Activated CD4-positive, alpha-beta T cell treated with anti-CD3 and anti-CD28 coated beads, Interleukin-2, amount 10 ng/mL, durations not matched to agents 7 days and 5 days (primary cell): ENCODE data around the gene FLT4. TPM values are rescaled to one million over a fixed set of nuclear protein-coding genes. Genes with fewer than 3 reads are reported as not detected.

Experiments
- CTCF ChIA-PET: fragments of 350-600 bp; sonication (Branson Sonifier 250); formaldehyde crosslinking; loops from one replicate; lab custom pipeline; 2021; ENCODE audit warnings: antibody characterized with exemption; lab: Charles Lee
- POLR2A ChIA-PET: fragments of 350-600 bp; sonication (Branson Sonifier 250); formaldehyde crosslinking; loops from one replicate; lab custom pipeline; 2021; ENCODE audit warnings: antibody characterized with exemption; lab: Charles Lee
- DNase-seq: peaks from one replicate; pipeline ENCODE4 v3.0.0-alpha.2; 2020
- H3K27ac Mint-ChIP-seq: one replicate; pipeline ENCODE4 v1.8.0; 2021; ENCODE audit warnings: mild to moderate bottlenecking, moderate library complexity, mixed read lengths
- H3K27me3 Mint-ChIP-seq: one replicate; pipeline ENCODE4 v1.8.0; 2021; ENCODE audit warnings: mixed read lengths
- H3K36me3 Mint-ChIP-seq: one replicate; pipeline ENCODE4 v1.8.0; 2021; ENCODE audit warnings: low read depth, mixed read lengths
- H3K4me1 Mint-ChIP-seq: one replicate; pipeline ENCODE4 v1.8.0; 2021; ENCODE audit warnings: mixed read lengths
- H3K4me3 Mint-ChIP-seq: one replicate; pipeline ENCODE4 v1.8.0; 2021; ENCODE audit warnings: mild to moderate bottlenecking, moderate library complexity, mixed read lengths
- H3K9me3 Mint-ChIP-seq: one replicate; pipeline ENCODE4 v1.8.0; 2021; ENCODE audit warnings: mixed read lengths
- total RNA-seq, 2 experiments: library from RNA; stranded (reverse); gene quantifications; one replicate each; pipeline ENCODE4 v1.2.3, GENCODE V29; 2021

The FLT4 gene
- total RNA-seq, 2 experiments from 2014 or later, result 0.25 TPM

- Mint-ChIP-seq H3K4me3 (no peak overlapping the region), H3K27me3 (peaks cover 21% of the 10 kb centered on the region), H3K9me3 (no peaks in the 10 kb centered on the region), H3K4me1 (peaks cover 6% of the 10 kb centered on the region), H3K36me3 (peaks cover 2% of the 10 kb centered on the region), H3K27ac (no peak overlapping the region)
- DNase-seq, result no peak
- POLR2A ChIA-PET, result no interaction called here
- CTCF ChIA-PET, result no interaction called here
Observed at GRCh38 chr5:180594311-180595045, 54.9 kb downstream of the FLT4 start.

DNA sequence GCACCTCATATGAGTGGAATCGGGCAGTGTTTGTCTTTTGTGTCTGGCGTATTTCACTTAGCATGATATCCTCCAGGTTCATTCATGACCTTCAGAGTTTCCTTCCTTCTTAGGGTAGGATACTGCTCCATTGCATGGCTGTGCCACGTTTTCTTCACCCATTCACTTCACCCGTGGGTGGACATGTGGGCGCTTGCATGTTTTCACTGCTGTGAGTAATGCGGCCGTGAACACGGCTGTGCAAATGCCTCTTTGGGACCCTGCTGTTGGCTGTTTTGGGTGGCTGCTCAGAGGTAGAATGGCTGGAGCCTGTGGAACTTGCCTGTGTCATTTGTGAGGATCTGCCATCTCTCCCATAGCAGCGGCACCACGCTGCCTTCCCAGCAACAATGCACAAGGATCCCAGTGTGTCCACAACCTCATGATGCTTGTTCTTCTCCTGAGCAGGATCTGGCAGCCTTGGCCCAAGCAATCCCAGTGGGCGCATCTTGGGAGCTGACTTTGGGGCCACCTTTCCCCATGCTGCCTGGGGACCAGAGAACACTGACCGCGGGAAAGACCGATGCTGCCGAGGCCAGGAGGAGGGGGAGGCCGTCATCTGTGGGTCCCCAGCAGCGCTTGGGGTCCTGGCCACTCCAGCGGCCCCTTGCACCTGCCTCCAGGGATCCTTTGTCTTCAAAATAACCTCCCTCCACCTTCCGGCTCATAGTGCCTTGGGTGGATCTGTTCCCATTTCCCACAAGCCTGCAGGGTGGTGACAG, 55.8 kb downstream of the FLT4 start:
- Mint-ChIP-seq H3K9me3 (no peaks in the 10 kb centered on the region), H3K27me3 (peaks cover 29% of the 10 kb centered on the region), H3K27ac (no peak overlapping the region), H3K4me3 (no peak overlapping the region), H3K4me1 (peaks cover 8% of the 10 kb centered on the region), H3K36me3 (peaks cover 2% of the 10 kb centered on the region)
- ChIA-PET POLR2A (no interaction called here), CTCF (no interaction called here)
- DNase-seq, result no peak

DNA sequence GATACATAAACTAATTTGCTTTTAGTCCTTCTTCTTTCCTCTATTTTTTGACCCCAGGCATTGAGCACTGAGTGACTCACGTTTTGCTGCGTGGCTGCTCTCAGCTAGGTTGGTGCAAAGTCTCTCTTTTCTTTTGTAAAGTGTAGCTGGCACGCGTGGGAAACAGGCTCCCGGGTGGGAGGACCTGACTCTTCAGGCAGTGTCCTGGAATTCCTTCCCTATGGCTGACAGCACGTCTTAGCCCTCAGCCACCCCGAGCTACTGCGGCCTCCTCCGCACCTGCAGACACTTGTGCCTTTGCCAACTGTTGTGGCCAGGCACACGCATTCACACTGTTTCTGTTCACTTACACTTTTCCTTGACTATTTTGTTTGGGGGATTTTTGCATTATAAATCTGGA, 57.2 kb downstream of the FLT4 start:
- H3K9me3 Mint-ChIP-seq, result no peaks in the 10 kb centered on the region
- peaks cover 2% of the 10 kb centered on the region for H3K36me3 Mint-ChIP-seq
- ChIA-PET CTCF (no interaction called here), POLR2A (no interaction called here)
- no peak overlapping the region for H3K4me3 Mint-ChIP-seq
- DNase-seq, result no peak
- H3K4me1 Mint-ChIP-seq, result peaks cover 8% of the 10 kb centered on the region
- H3K27ac Mint-ChIP-seq, result no peak overlapping the region
- peaks cover 36% of the 10 kb centered on the region for H3K27me3 Mint-ChIP-seq

- H3K27me3 Mint-ChIP-seq, result peaks cover 41% of the 10 kb centered on the region
- no peaks in the 10 kb centered on the region for H3K9me3 Mint-ChIP-seq
- ChIA-PET POLR2A (no interaction called here), CTCF (no interaction called here)
- peaks cover 2% of the 10 kb centered on the region for H3K36me3 Mint-ChIP-seq
- H3K4me3 Mint-ChIP-seq, result no peak within 1 kb of the TSS
- H3K4me1 Mint-ChIP-seq, result peaks cover 8% of the 10 kb centered on the region
- no peak for DNase-seq
- no peak within 1 kb of the TSS for H3K27ac Mint-ChIP-seq
Observed at GRCh38 chr5:180591311-180591887, 58.0 kb downstream of the FLT4 start, which contains the start of gene SCGB3A1. Gene SCGB3A1 (minus strand): TSS chr5:180591499. CDS start chr5:180591462, 37 bp downstream.

DNA sequence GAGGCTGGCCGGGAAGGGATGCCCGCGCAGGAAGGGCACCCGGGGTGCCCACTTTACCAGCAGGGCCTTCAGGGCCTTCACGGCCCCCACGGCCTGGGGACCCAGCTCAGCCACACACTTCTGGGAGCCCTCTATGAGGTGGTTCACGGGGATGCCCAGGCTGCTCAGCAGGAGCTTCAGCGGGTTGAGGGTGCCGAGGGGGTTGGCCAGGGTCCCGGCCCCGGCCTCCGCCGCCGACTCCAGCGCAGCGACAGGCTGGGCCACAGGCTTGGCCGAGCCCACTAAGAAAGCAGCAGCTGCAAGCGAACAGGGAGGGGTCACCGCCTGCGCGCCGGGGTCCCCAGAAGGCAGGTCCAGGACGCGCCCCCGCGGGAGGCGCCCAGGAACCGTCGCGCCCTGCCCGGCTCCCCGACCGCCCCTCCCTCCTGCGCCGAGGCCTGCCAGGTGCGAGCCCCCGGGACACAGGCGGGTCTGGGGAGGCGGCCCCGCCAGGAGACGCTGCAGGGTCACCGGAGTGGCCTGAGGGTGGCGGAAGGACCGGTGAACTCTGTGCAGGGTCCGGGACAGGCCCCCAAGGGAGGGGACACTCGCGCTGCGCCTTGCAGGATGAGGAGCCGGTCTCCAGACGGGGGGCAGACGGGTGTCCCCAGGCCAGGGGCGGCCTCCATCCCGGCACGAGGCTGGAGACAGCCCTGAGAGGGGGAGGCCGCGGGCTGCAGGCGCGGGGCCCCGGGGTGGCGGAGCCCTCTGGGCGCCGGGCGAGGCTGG, 58.7 kb downstream of the FLT4 start:
- H3K4me3 Mint-ChIP-seq, result no peak overlapping the region
- no peaks in the 10 kb centered on the region for H3K9me3 Mint-ChIP-seq
- H3K27me3 Mint-ChIP-seq, result peaks cover 47% of the 10 kb centered on the region
- peaks cover 8% of the 10 kb centered on the region for H3K4me1 Mint-ChIP-seq
- DNase-seq, result no peak
- ChIA-PET CTCF (no interaction called here), POLR2A (no interaction called here)
- H3K27ac Mint-ChIP-seq, result no peak overlapping the region
- peaks cover 2% of the 10 kb centered on the region for H3K36me3 Mint-ChIP-seq

DNA sequence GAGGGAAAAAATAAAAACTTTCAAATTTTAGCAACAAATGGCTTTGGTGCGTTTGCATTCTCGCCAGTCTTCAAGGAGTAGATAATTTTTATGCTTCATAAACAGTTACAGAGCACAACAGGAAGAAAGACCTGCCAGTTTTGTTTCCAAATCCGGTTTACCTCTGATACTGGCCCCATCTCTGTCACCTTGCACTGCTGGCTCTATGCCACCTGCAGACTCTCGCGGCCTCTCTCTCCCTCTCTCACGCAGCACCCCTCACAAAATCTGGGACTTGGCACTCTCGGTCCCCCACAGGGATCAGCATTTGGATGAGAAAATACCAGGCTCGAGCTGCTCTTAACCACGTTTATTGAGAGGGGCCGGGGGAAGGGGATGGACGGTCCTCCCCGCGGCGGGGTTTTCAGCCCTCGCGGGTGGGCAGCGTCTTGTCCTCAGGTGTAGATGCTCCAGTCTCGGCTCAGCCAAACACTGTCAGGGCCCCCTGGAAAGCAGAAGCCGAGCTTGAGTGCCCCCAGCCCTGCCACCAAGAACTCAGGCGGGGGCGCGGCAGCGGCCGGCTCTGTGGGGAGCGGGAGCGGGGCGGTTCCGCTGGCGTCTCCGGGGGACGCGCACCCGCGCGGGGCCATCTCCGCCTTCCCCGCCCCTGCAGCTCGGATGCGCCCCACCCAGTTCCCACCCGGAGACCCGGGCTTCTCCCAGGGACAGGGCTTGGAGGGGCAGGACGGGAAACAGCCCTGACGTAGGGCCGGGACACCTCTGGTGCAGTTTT, 59.4 kb downstream of the FLT4 start:
- ChIA-PET CTCF (no interaction called here), POLR2A (no interaction called here)
- peaks cover 8% of the 10 kb centered on the region for H3K4me1 Mint-ChIP-seq
- peaks cover 55% of the 10 kb centered on the region for H3K27me3 Mint-ChIP-seq
- no peak overlapping the region for H3K27ac Mint-ChIP-seq
- H3K36me3 Mint-ChIP-seq, result peaks cover 2% of the 10 kb centered on the region
- no peak overlapping the region for H3K4me3 Mint-ChIP-seq
- no peak for DNase-seq
- H3K9me3 Mint-ChIP-seq, result no peaks in the 10 kb centered on the region

DNA sequence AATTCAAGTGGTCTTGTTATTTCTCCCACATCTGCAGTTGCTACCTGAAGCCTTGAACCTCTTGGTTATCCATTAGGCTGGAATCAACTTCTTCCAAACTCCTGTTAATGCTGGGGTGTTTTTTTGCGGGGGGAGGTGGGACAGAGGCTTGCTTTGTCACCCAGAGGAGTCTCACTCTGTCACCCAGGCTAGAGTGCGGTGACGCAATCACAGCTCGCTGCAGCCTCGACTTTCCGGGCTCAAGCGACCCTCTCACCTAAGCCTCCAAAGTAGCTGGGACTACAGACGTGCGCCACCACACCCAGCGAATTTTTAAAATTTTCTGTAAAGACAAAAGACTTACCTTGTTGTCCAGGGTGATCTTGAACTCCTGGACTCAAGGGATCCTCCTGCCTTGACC, 62.5 kb downstream of the FLT4 start:
- ChIA-PET POLR2A (no interaction called here), CTCF (no interaction called here)
- H3K4me1 Mint-ChIP-seq, result peaks cover 4% of the 10 kb centered on the region
- no peak overlapping the region for H3K4me3 Mint-ChIP-seq
- no peaks in the 10 kb centered on the region for H3K9me3 Mint-ChIP-seq
- H3K36me3 Mint-ChIP-seq, result no peaks in the 10 kb centered on the region
- H3K27me3 Mint-ChIP-seq, result peaks cover 48% of the 10 kb centered on the region
- H3K27ac Mint-ChIP-seq, result no peak overlapping the region
- DNase-seq, result no peak

- Mint-ChIP-seq H3K27ac (no peak overlapping the region), H3K4me1 (peaks cover 4% of the 10 kb centered on the region), H3K9me3 (no peaks in the 10 kb centered on the region), H3K4me3 (no peak overlapping the region), H3K36me3 (no peaks in the 10 kb centered on the region), H3K27me3 (peaks cover 47% of the 10 kb centered on the region)
- ChIA-PET POLR2A (no interaction called here), CTCF (no interaction called here)
- DNase-seq, result no peak
Observed at GRCh38 chr5:180586204-180586603, 63.2 kb downstream of the FLT4 start.

- ChIA-PET CTCF (no interaction called here), POLR2A (no interaction called here)
- no peaks in the 10 kb centered on the region for H3K4me1 Mint-ChIP-seq
- no peaks in the 10 kb centered on the region for H3K9me3 Mint-ChIP-seq
- no peak overlapping the region for H3K27ac Mint-ChIP-seq
- H3K36me3 Mint-ChIP-seq, result no peaks in the 10 kb centered on the region
- peaks cover 34% of the 10 kb centered on the region for H3K27me3 Mint-ChIP-seq
- H3K4me3 Mint-ChIP-seq, result no peak overlapping the region
- DNase-seq, result no peak
Observed at GRCh38 chr5:180583738-180584137, 65.7 kb downstream of the FLT4 start.

GRCh38 chr5:180580681-180581080, 68.7 kb downstream of the FLT4 start:
- no peaks in the 10 kb centered on the region for H3K4me1 Mint-ChIP-seq
- no peaks in the 10 kb centered on the region for H3K9me3 Mint-ChIP-seq
- CTCF ChIA-PET, result interaction anchor here (0.5 to 1.2 kb wide), 3 partner anchors 13 to 77 kb away, joined by 3 read pairs; no protein-coding TSS in a partner anchor
- H3K36me3 Mint-ChIP-seq, result peaks cover 12% of the 10 kb centered on the region
- no peak for DNase-seq
- no peak overlapping the region for H3K27ac Mint-ChIP-seq
- H3K27me3 Mint-ChIP-seq, result peaks cover 15% of the 10 kb centered on the region
- POLR2A ChIA-PET, result no interaction called here
- no peak overlapping the region for H3K4me3 Mint-ChIP-seq

DNA sequence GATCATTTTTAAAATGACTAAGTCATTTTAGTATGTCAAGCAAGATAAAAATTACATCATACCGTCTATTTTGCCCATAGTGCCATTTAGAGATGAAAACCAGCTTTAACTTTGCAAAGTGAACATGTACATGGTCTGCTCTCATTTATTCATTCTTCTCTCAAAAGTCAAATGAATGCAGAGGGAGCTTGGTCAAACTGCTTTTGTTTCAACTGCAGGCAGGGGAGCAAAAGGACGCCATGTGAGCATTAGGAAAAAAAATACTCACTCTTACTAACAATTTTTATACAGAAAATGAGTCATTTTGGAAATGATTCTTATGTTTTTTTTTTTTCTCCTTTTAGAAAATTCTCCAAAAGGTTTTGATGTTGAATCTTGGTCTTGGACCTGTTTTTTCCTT, 73.8 kb downstream of the FLT4 start:
- no peak for DNase-seq
- Mint-ChIP-seq H3K36me3 (peaks cover 35% of the 10 kb centered on the region), H3K9me3 (no peaks in the 10 kb centered on the region), H3K27ac (no peak overlapping the region), H3K4me3 (no peak overlapping the region), H3K27me3 (no peaks in the 10 kb centered on the region), H3K4me1 (peaks cover 2% of the 10 kb centered on the region)
- ChIA-PET CTCF (interaction anchor here (0.6 to 1.3 kb wide), 2 partner anchors 9 to 13 kb away, joined by 3 read pairs; no protein-coding TSS in a partner anchor), POLR2A (interaction anchor here (0.7 kb wide), 1 partner anchor 352 kb away, joined by 3 read pairs; no protein-coding TSS in a partner anchor)

DNA sequence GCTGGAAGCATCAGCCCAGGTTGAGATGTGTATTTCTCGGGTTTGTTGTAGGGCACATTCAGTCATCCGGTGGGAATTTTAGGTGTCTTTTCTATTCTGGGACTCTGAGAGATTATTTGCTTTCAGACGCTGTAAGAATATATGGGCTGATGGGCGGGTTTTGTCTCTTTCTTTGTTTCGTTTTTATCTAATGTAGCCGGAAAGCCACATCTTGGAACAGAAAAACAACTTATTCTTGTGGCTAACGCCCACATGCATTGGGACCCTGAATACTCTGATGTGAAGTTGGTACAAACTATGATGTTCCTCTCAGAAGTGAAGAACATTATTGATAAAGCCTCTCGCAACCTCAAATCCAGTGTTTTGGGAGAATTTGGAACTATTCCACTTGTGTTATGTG, 80.5 kb downstream of the FLT4 start:
- no peak overlapping the region for H3K27ac Mint-ChIP-seq
- ChIA-PET POLR2A (no interaction called here), CTCF (no interaction called here)
- H3K9me3 Mint-ChIP-seq, result no peaks in the 10 kb centered on the region
- DNase-seq, result no peak
- H3K27me3 Mint-ChIP-seq, result no peaks in the 10 kb centered on the region
- no peak overlapping the region for H3K4me3 Mint-ChIP-seq
- H3K4me1 Mint-ChIP-seq, result peaks cover 15% of the 10 kb centered on the region
- H3K36me3 Mint-ChIP-seq, result peaks cover 66% of the 10 kb centered on the region
